Measurements from ENCODE around the gene TRPM5.

GRCh38 chr11:2428322-2428795 lies 16.0 kb downstream of the TRPM5 start:
- TF ChIP-seq POLR2AphosphoS5 (IDR thresholded peaks at IDR 0.05; ENCODE audit: low read depth) (no peak), CTCF (IDR thresholded peaks at IDR 0.05; ENCODE audit: insufficient read depth, low read length) (peak; percentile 72), REST (IDR thresholded peaks at IDR 0.05; ENCODE audit: insufficient replicate concordance, low read depth) (no peak), GABPA (IDR thresholded peaks at IDR 0.05; ENCODE audit: low read depth) (no peak), SPI1 (IDR thresholded peaks at IDR 0.05; ENCODE audit: borderline replicate concordance, low read depth) (no peak)

All from HL-60 (cell line).